B cell (primary cell): ENCODE data around the gene C1orf105. TPM values are rescaled to one million over a fixed set of nuclear protein-coding genes. Genes with fewer than 3 reads are reported as not detected.

Source experiments
- ATAC-seq: fragments of 200-7000 bp; cut with Tn5 transposase; one replicate; pipeline ENCODE4 v1.10.0; 2021; ENCODE audit warnings: low read depth, mild to moderate bottlenecking, moderate number of reproducible peaks, moderate library complexity
- CTCF ChIA-PET: fragments of 350-600 bp; sonication (Branson Sonifier 250); formaldehyde crosslinking; loops from one replicate; lab custom pipeline; 2021; ENCODE audit warnings: antibody characterized with exemption, inconsistent platforms; lab: Charles Lee
- POLR2A ChIA-PET: fragments of 350-600 bp; sonication (Branson Sonifier 250); formaldehyde crosslinking; loops from one replicate; lab custom pipeline; 2021; ENCODE audit warnings: antibody characterized with exemption; lab: Charles Lee
- DNase-seq: peaks from one replicate; pipeline ENCODE4 v3.0.0; 2013
- H2AFZ ChIP-seq: 2 replicates; pipeline ENCODE4 v1.6.1; 2012; ENCODE audit warnings: mild to moderate bottlenecking, low read depth, low read length; ENCODE audit not compliant: insufficient read depth, poor library complexity, severe bottlenecking
- H3K27ac ChIP-seq, 2 donors: 1 replicate in 1 of 2; 2 replicates in 1 of 2; pipeline ENCODE4 v1.5.1; 2012 to 2013; ENCODE audit warnings: low read length in 2 of 2, mild to moderate bottlenecking in 2 of 2, moderate library complexity in 1 of 2
- H3K27me3 ChIP-seq, 4 experiments: fragments of 200-600 bp in 1 of 4; sonication (generic) in 1 of 4; replicated peaks in 1 of 4; 1 replicate in 2 of 4; 2 replicates in 2 of 4; pipeline versions ENCODE4 v1.6.1 to v1.7.0; 2013 to 2016; ENCODE audit warnings: low read length in 3 of 4, mild to moderate bottlenecking in 2 of 4, mixed read lengths in 1 of 4, moderate library complexity in 1 of 4; ENCODE audit not compliant: insufficient read depth in 4 of 4, control insufficient read depth in 3 of 4; ENCODE audit errors: control extremely low read depth in 1 of 4
- H3K36me3 ChIP-seq, 2 experiments: replicated peaks in 1 of 2; 1 replicate in 1 of 2; 2 replicates in 1 of 2; pipeline versions ENCODE4 v1.6.1 to v1.7.1; 2013; ENCODE audit warnings: low read length in 1 of 2; ENCODE audit not compliant: insufficient read depth in 2 of 2, control insufficient read depth in 1 of 2; ENCODE audit errors: control extremely low read depth in 1 of 2, extremely low read depth in 1 of 2
- H3K4me1 ChIP-seq, 2 donors: fragments of 200-600 bp in 1 of 2; sonication (generic) in 1 of 2; 1 replicate in 1 of 2; 2 replicates in 1 of 2; pipeline versions ENCODE4 v1.5.1 to v1.6.1; 2013 to 2017; ENCODE audit warnings: low read length in 2 of 2; ENCODE audit not compliant: control insufficient read depth in 2 of 2, insufficient read depth in 2 of 2
- H3K4me2 ChIP-seq: replicated peaks from 2 replicates; pipeline ENCODE3; 2012; ENCODE audit warnings: mild to moderate bottlenecking, low read depth, low read length; ENCODE audit not compliant: poor library complexity, severe bottlenecking
- H3K4me3 ChIP-seq, 5 experiments: fragments of 200-600 bp in 1 of 5; sonication (generic) in 1 of 5; 1 replicate in 3 of 5; 2 replicates in 2 of 5; pipeline versions ENCODE4 v1.5.1 to v1.7.0; 2011 to 2016; ENCODE audit warnings: low read length in 4 of 5, mild to moderate bottlenecking in 4 of 5, low read depth in 2 of 5, control low read depth in 1 of 5, moderate library complexity in 1 of 5; ENCODE audit not compliant: insufficient read depth in 1 of 5; ENCODE audit errors: control extremely low read depth in 1 of 5, extremely low read depth in 1 of 5
- H3K79me2 ChIP-seq: fragments of 200-600 bp; sonication (generic); one replicate; pipeline ENCODE4 v1.6.0; 2016; ENCODE audit warnings: low read length; ENCODE audit not compliant: control insufficient read depth, insufficient read depth
- H3K9ac ChIP-seq: fragments of 200-600 bp; sonication (generic); 2 replicates; pipeline ENCODE4 v1.6.1; 2017; ENCODE audit warnings: mild to moderate bottlenecking, low read length, moderate library complexity
- H3K9me3 ChIP-seq, 3 donors: one replicate each; pipeline versions ENCODE4 v1.6.1 to v1.7.1; 2013; ENCODE audit warnings: low read length in 2 of 3; ENCODE audit not compliant: control insufficient read depth in 2 of 3, insufficient read depth in 1 of 3; ENCODE audit errors: control extremely low read depth in 1 of 3
- H4K20me1 ChIP-seq: 2 replicates; pipeline ENCODE4 v1.6.0; 2012; ENCODE audit warnings: mild to moderate bottlenecking, low read length; ENCODE audit not compliant: insufficient read depth, control insufficient read depth, poor library complexity, severe bottlenecking
- H3K27ac Mint-ChIP-seq: one replicate; pipeline ENCODE4 v1.8.0; 2021; ENCODE audit warnings: mixed read lengths
- H3K27me3 Mint-ChIP-seq: one replicate; pipeline ENCODE4 v1.8.0; 2021; ENCODE audit warnings: mixed read lengths
- H3K4me1 Mint-ChIP-seq: one replicate; pipeline ENCODE4 v1.8.0; 2021; ENCODE audit warnings: mixed read lengths
- H3K4me3 Mint-ChIP-seq: one replicate; pipeline ENCODE4 v1.8.0; 2021; ENCODE audit warnings: mixed read lengths
- H3K9me3 Mint-ChIP-seq: one replicate; pipeline ENCODE4 v1.8.0; 2022; ENCODE audit warnings: mixed read lengths; ENCODE audit not compliant: insufficient read depth
- CTCF ChIP-seq: fragments of 200-600 bp; IDR thresholded peaks from one replicate; pipeline ENCODE4 v1.8.0; 2022; ENCODE audit warnings: antibody characterized with exemption, mild to moderate bottlenecking
- EZH2 ChIP-seq: IDR thresholded peaks from 2 replicates; pipeline ENCODE4 v1.6.1; 2012; ENCODE audit warnings: borderline replicate concordance, low read depth, mild to moderate bottlenecking, moderate library complexity, low read length; ENCODE audit not compliant: insufficient read depth, poor library complexity, severe bottlenecking
- WGBS: methylation state at CpG from one replicate; pipeline ENCODE4 v1.1.5; 2013; ENCODE audit warnings: missing lambda C conversion rate; ENCODE audit not compliant: insufficient coverage; 5-methylcytosine and 5-hydroxymethylcytosine counted together
- intact Hi-C: fragments of 100-400 bp; cut with micrococcal nuclease; formaldehyde crosslinking; loops from one replicate; pipeline ENCODE4 v1.10.0; 2022
- polyA plus RNA-seq: library from polyadenylated mRNA; depleted of rRNA; stranded (reverse); fragments of >200 nt; gene quantifications from 2 replicates; pipeline ENCODE4 v1.2.3, GENCODE V29; 2012
- total RNA-seq, 2 donors: library from RNA; stranded (reverse); fragments of 120-200 nt in 1 of 2; gene quantifications; 1 replicate in 1 of 2; 2 replicates in 1 of 2; pipeline versions ENCODE4 v1.2.3 to v1.2.4, GENCODE V29; 2013 to 2022

Gene C1orf105
- total and polyA plus RNA-seq, 2 donors (not counting 1 experiment from before 2014, with no cell fraction given): not detected

- DNase-seq (no peak), ATAC-seq (no peak)
- Histone ChIP-seq H3K9ac (no peak overlapping the region), H3K4me3 (no peak overlapping the region), H3K4me2 (no peak overlapping the region), H2AFZ (no peak overlapping the region), H3K9me3 (no peaks in the 10 kb centered on the region), H3K27ac (no peak overlapping the region), H3K36me3 (no peaks in the 10 kb centered on the region), H3K79me2 (no peaks in the 10 kb centered on the region), H4K20me1 (no peaks in the 10 kb centered on the region), H3K27me3 (no peaks in the 10 kb centered on the region), H3K4me1 (peaks cover 0 to 6% of the 10 kb centered on the region in 2 donors)
- POLR2A ChIA-PET: no interaction called here
- H3K27ac Mint-ChIP-seq: no peak overlapping the region
- H3K4me3 Mint-ChIP-seq: no peak overlapping the region
- peaks cover 6% of the 10 kb centered on the region for H3K4me1 Mint-ChIP-seq
- CTCF ChIA-PET: interaction anchor here (1.0 kb wide), 1 partner anchor 24 kb away, joined by 3 read pairs; no protein-coding TSS in a partner anchor
- WGBS: no CpG with 5 or more reads among the region's 6 CpGs
- no peaks in the 10 kb centered on the region for H3K9me3 Mint-ChIP-seq
- intact Hi-C loops: no loop called here
- no peak for TF ChIP-seq EZH2
- no peak for TF ChIP-seq CTCF
- peaks cover 5% of the 10 kb centered on the region for H3K27me3 Mint-ChIP-seq
Observed at GRCh38 chr1:172453153-172453545, 32.7 kb downstream of the C1orf105 start.

- Histone ChIP-seq H3K27ac (no peak overlapping the region), H3K27me3 (no peaks in the 10 kb centered on the region), H3K79me2 (no peaks in the 10 kb centered on the region), H3K4me2 (no peak overlapping the region), H4K20me1 (no peaks in the 10 kb centered on the region), H3K9ac (no peak overlapping the region), H3K9me3 (no peaks in the 10 kb centered on the region), H3K4me3 (no peak overlapping the region), H3K36me3 (no peaks in the 10 kb centered on the region), H2AFZ (no peak overlapping the region), H3K4me1 (peaks cover 0 to 6% of the 10 kb centered on the region in 2 donors)
- ChIA-PET POLR2A (no interaction called here), CTCF (interaction anchor here (0.7 to 1.3 kb wide), 2 partner anchors 10 to 266 kb away, joined by 3 read pairs; partner anchors contain the start of gene PIGC)
- DNase-seq (no peak), ATAC-seq (no peak)
- Mint-ChIP-seq H3K27me3 (peaks cover 5% of the 10 kb centered on the region), H3K4me3 (no peak overlapping the region), H3K27ac (no peak overlapping the region), H3K4me1 (peaks cover 6% of the 10 kb centered on the region), H3K9me3 (no peaks in the 10 kb centered on the region)
- TF ChIP-seq CTCF (no peak), EZH2 (no peak)
- no CpG with 5 or more reads among the region's 1 CpG for WGBS
- intact Hi-C loops: no loop called here
Observed at GRCh38 chr1:172453607-172454006, 33.1 kb downstream of the C1orf105 start.
